Hematopoietic multipotent progenitor cell treated with erythropoietin and hydrocortisone succinate and interleukin-3 and kit ligand, for 15 days (in vitro differentiated cells): ENCODE results near the gene GLT6D1.
"Not testable (repeated sequence)": the region's sequence is repeated elsewhere in the genome, so short reads cannot be mapped to it uniquely, and the experiment has no call there.

Source experiments
- DNase-seq: peaks from one replicate; pipeline ENCODE4 v3.0.0-alpha.2; 2015; ENCODE audit warnings: low spot score

Gene GLT6D1

GRCh38 chr9:135639196-135639595 is at the start of gene GLT6D1:
Gene GLT6D1 (minus strand): TSS chr9:135639540. CDS start chr9:135639187, 353 bp downstream.
- DNase-seq: no peak

GRCh38 chr9:135689011-135689410 is 49.7 kb upstream of the GLT6D1 start:
- no peak for DNase-seq

GRCh38 chr9:135687216-135687615 is 47.9 kb upstream of the GLT6D1 start:
- DNase-seq: no peak

- DNase-seq: no peak
Observed at GRCh38 chr9:135684691-135685090, 45.4 kb upstream of the GLT6D1 start.

- no peak for DNase-seq
Observed at GRCh38 chr9:135683401-135684034, 44.2 kb upstream of the GLT6D1 start.

- no peak for DNase-seq
Observed at GRCh38 chr9:135681161-135681560, 41.8 kb upstream of the GLT6D1 start.

- no peak for DNase-seq
Observed at GRCh38 chr9:135680056-135680455, 40.7 kb upstream of the GLT6D1 start.

GRCh38 chr9:135678236-135679017 is 39.1 kb upstream of the GLT6D1 start:
- no peak for DNase-seq

- DNase-seq: no peak
Observed at GRCh38 chr9:135677641-135678168, 38.4 kb upstream of the GLT6D1 start.

GRCh38 chr9:135676891-135677290 is 37.6 kb upstream of the GLT6D1 start:
- DNase-seq: no peak

GRCh38 chr9:135674977-135675376 is 35.6 kb upstream of the GLT6D1 start:
- DNase-seq: no peak

GRCh38 chr9:135673941-135674340 is 34.6 kb upstream of the GLT6D1 start:
- DNase-seq: no peak

- DNase-seq: not testable (repeated sequence)
Observed at GRCh38 chr9:135672786-135673185, 33.4 kb upstream of the GLT6D1 start.

- DNase-seq: no peak
Observed at GRCh38 chr9:135671591-135672041, 32.3 kb upstream of the GLT6D1 start.

GRCh38 chr9:135670721-135671590 is 31.6 kb upstream of the GLT6D1 start:
- DNase-seq: no peak

- no peak for DNase-seq
Observed at GRCh38 chr9:135669616-135670285, 30.4 kb upstream of the GLT6D1 start.

- DNase-seq: not testable (repeated sequence)
Observed at GRCh38 chr9:135669018-135669417, 29.7 kb upstream of the GLT6D1 start.

GRCh38 chr9:135667463-135668001 is 28.2 kb upstream of the GLT6D1 start:
- no peak for DNase-seq

- DNase-seq: no peak
Observed at GRCh38 chr9:135666534-135667462, 27.5 kb upstream of the GLT6D1 start.

GRCh38 chr9:135665795-135666189 is 26.5 kb upstream of the GLT6D1 start:
- DNase-seq: no peak
